GM19043 (cell line): ENCODE data around the gene NELL2.
"Not testable (repeated sequence)": the region's sequence is repeated elsewhere in the genome, so short reads cannot be mapped to it uniquely, and the experiment has no call there.

Experiments
- ATAC-seq: cut with Tn5 transposase; IDR thresholded peaks from one replicate; pipeline ENCODE4 v1.9.1; 2021; ENCODE audit warnings: low read depth; ENCODE audit not compliant: unreplicated experiment

Gene NELL2

GRCh38 chr12:44780221-44780790 is 95.8 kb downstream of the NELL2 start:
- no peak for ATAC-seq

- no peak for ATAC-seq
Measured at GRCh38 chr12:44779766-44780165, 96.3 kb downstream of the NELL2 start.

- ATAC-seq, result no peak
Measured at GRCh38 chr12:44778863-44779262, 97.3 kb downstream of the NELL2 start.

GRCh38 chr12:44777044-44777443 is 99.1 kb downstream of the NELL2 start:
- ATAC-seq, result no peak

- no peak for ATAC-seq
Measured at GRCh38 chr12:44775901-44776300, 100.2 kb downstream of the NELL2 start.

GRCh38 chr12:44774815-44775411 is 101.2 kb downstream of the NELL2 start:
- no peak for ATAC-seq

GRCh38 chr12:44771485-44772021 is 104.6 kb downstream of the NELL2 start:
- ATAC-seq, result no peak

GRCh38 chr12:44765796-44766195 is 110.3 kb downstream of the NELL2 start:
- no peak for ATAC-seq

GRCh38 chr12:44763021-44763420 is 113.1 kb downstream of the NELL2 start:
- ATAC-seq, result no peak

- no peak for ATAC-seq
Measured at GRCh38 chr12:44759289-44759688, 116.8 kb downstream of the NELL2 start.

- ATAC-seq, result no peak
Measured at GRCh38 chr12:44750468-44750867, 125.6 kb downstream of the NELL2 start.

- ATAC-seq, result no peak
Measured at GRCh38 chr12:44749566-44749965, 126.5 kb downstream of the NELL2 start.

- no peak for ATAC-seq
Measured at GRCh38 chr12:44748950-44749468, 127.1 kb downstream of the NELL2 start.

GRCh38 chr12:44741292-44741980 is 134.7 kb downstream of the NELL2 start:
- ATAC-seq, result not testable (repeated sequence)

- no peak for ATAC-seq
Measured at GRCh38 chr12:44738051-44738450, 138.1 kb downstream of the NELL2 start.

- no peak for ATAC-seq
Measured at GRCh38 chr12:44728566-44728965, 147.5 kb downstream of the NELL2 start.

- no peak for ATAC-seq
Measured at GRCh38 chr12:44720265-44720664, 155.8 kb downstream of the NELL2 start.

GRCh38 chr12:44717612-44718011 is 158.5 kb downstream of the NELL2 start:
- no peak for ATAC-seq

GRCh38 chr12:44716711-44717110 is 159.4 kb downstream of the NELL2 start:
- ATAC-seq, result no peak

GRCh38 chr12:44711736-44712135 is 164.4 kb downstream of the NELL2 start:
- no peak for ATAC-seq

GRCh38 chr12:44709166-44709565 is 166.9 kb downstream of the NELL2 start:
- no peak for ATAC-seq

GRCh38 chr12:44708218-44708617 is 167.9 kb downstream of the NELL2 start:
- no peak for ATAC-seq
